ENCODE measurements around the gene FAM168A. TPM values are rescaled to one million over a fixed set of nuclear protein-coding genes. Genes with fewer than 3 reads are reported as not detected.

Gene FAM168A
- total and polyA plus RNA-seq, 4 donors, result 4.8 to 14.6 (median 9.1) TPM

DNA sequence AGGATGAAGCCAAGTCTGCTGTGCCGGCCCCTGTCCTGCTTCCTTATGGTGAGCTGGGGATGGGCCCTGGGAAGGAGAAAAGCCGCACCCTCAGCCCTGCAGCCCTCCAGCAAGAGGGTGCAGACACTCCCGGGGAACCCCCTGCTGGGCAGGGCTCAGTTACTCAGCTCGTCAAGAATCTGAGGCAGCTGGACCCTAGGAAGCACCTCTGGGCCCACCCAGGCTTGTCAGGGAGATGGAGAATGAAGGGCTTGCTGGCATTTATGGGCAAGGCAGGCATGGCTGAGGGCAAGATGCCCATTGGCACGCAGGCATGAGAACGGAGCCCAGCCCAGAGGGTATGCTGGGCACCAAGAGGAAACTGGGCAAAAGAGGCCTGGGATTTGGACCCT lies 208.8 kb downstream of the FAM168A start:
- H3K4me1 ChIP-seq (ENCODE audit: control insufficient read depth in 4 of 4, insufficient read depth in 4 of 4, low read length in 3 of 4), result peaks cover 0 to 8% (median 0%) of the 10 kb centered on the region in 4 donors

DNA sequence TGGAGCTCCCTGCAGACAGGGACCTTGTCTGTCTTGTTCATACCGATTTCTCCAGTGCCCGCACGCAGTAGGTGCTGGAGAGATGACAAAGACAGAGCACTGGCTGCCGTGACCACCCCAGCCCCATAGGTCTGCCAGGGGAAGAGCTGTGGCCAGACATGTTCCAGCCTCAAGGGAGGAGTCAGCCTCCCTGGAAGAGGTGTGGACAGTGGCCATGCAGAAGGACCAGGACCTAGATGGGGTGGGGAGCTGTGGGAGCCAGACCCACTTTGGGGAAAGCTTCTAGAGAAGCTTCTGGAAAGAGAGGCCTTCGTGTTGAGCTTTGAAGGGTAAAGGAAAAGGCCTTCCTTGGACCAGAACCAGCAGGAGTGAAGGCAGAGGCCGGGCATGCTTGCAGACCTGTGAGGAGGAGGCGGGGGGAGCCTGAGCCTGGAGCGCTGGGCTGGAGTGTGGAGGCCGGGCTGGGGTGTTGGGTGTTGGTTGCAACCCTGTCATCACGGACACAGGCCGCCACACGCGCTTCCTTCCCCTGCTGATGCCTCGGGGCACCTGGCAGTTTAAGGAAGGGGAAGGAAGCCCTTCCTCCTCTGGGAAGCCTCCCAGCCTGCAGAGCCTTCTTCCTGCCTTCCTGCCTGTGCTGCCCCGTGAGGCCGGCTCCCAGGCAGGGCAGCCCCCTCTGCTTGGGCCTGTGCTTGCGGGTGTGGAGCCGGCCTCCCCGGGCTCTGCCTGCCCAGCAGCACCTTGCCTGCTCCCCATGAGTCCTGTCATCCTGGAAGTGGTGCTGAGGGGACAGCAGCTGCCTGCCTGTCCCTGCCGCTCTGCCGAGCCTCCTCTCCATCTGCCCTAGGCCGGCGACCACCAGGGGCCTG lies 209.4 kb downstream of the FAM168A start:
- Histone ChIP-seq H3K36me3 (ENCODE audit: control insufficient read depth in 4 of 4, insufficient read depth in 3 of 4, low read depth in 1 of 4, low read length in 3 of 4) (no peaks in the 10 kb centered on the region), H3K9ac (ENCODE audit: low read depth in 1 of 2, low read length in 2 of 2) (no peak overlapping the region), H3K4me1 (ENCODE audit: control insufficient read depth in 4 of 4, insufficient read depth in 4 of 4, low read length in 3 of 4) (peaks cover 0 to 14% (median 0%) of the 10 kb centered on the region in 4 donors), H3K27ac (ENCODE audit: low read depth in 1 of 2, low read length in 2 of 2) (peak overlapping the region in 1 of 2 donors; percentile 50), H3K27me3 (ENCODE audit: control insufficient read depth in 4 of 4, insufficient read depth in 4 of 4, low read length in 3 of 4) (no peaks in the 10 kb centered on the region), H3K4me3 (ENCODE audit: low read depth in 1 of 3, low read length in 3 of 3) (no peak overlapping the region), H3K9me3 (ENCODE audit: control insufficient read depth in 4 of 4, low read length in 3 of 4) (no peaks in the 10 kb centered on the region)
- DNase-seq (ENCODE audit: low spot score), result no peak
- TF ChIP-seq REST (IDR thresholded peaks at IDR 0.05) (peak; percentile 22), GABPA (IDR thresholded peaks at IDR 0.05 in 1 of 2, conservative IDR thresholded peaks at IDR 0.05 in 1 of 2) (no peak)
- 81% methylated on average over 23 of the region's 23 CpGs for WGBS

More for the DNA sequence above, 208.8 kb downstream of the FAM168A start:
- Histone ChIP-seq H3K9ac (ENCODE audit: low read depth in 1 of 2, low read length in 2 of 2) (no peak overlapping the region), H3K4me3 (ENCODE audit: low read depth in 1 of 3, low read length in 3 of 3) (no peak overlapping the region), H3K27ac (ENCODE audit: low read depth in 1 of 2, low read length in 2 of 2) (no peak overlapping the region), H3K9me3 (ENCODE audit: control insufficient read depth in 4 of 4, low read length in 3 of 4) (no peaks in the 10 kb centered on the region), H3K27me3 (ENCODE audit: control insufficient read depth in 4 of 4, insufficient read depth in 4 of 4, low read length in 3 of 4) (no peaks in the 10 kb centered on the region), H3K36me3 (ENCODE audit: control insufficient read depth in 4 of 4, insufficient read depth in 3 of 4, low read depth in 1 of 4, low read length in 3 of 4) (no peaks in the 10 kb centered on the region)
- 93% methylated on average over 6 of the region's 6 CpGs for WGBS
- TF ChIP-seq EGR1 (IDR thresholded peaks at IDR 0.05; ENCODE audit: low read depth in 2 of 2), result no peak
- no peak for TF ChIP-seq GABPA (IDR thresholded peaks at IDR 0.05 in 1 of 2, conservative IDR thresholded peaks at IDR 0.05 in 1 of 2)
- no peak for TF ChIP-seq REST (IDR thresholded peaks at IDR 0.05)
- DNase-seq (ENCODE audit: low spot score), result no peak

DNA sequence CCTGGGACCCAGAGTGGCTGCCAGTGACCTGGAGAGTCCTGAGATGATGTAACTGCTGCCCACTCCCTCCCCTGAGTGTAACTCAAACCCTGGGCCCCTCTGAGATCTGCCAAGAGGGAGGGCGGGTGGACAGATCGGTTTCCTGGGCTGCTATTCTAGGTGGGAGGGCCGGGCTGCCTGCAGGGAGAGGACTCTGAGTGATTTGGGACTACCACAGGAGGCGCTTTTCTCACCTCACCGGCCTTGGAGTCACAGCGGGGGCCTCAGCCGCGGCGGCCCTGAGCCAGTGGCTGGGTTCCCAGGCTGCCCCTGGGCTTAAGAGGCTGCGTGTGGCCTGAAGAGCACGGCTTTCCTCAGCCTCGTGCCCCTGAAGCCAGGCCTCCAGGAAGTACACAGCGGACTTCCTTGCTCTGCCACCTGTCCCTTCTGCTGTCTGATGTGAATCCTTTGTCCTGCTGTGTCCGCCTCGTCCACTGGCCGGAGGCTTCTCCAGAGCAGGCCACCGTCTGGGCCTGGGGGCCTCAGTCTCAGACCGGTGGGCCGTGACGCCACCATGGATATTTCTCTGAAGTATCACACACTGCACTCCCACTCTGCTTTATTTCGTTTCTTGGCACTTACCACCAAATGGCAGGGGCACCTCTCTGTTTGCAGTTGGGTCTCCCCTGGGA lies 210.2 kb downstream of the FAM168A start:
- TF ChIP-seq FOXA2 (IDR thresholded peaks at IDR 0.05) (no peak), ATF3 (IDR thresholded peaks at IDR 0.05) (no peak), TAF1 (conservative IDR thresholded peaks at IDR 0.05) (no peak), GABPA (IDR thresholded peaks at IDR 0.05 in 1 of 2, conservative IDR thresholded peaks at IDR 0.05 in 1 of 2) (no peak), HNF4G (IDR thresholded peaks at IDR 0.05) (no peak), YY1 (IDR thresholded peaks at IDR 0.05) (no peak)
- TF ChIP-seq, protein P1, sequence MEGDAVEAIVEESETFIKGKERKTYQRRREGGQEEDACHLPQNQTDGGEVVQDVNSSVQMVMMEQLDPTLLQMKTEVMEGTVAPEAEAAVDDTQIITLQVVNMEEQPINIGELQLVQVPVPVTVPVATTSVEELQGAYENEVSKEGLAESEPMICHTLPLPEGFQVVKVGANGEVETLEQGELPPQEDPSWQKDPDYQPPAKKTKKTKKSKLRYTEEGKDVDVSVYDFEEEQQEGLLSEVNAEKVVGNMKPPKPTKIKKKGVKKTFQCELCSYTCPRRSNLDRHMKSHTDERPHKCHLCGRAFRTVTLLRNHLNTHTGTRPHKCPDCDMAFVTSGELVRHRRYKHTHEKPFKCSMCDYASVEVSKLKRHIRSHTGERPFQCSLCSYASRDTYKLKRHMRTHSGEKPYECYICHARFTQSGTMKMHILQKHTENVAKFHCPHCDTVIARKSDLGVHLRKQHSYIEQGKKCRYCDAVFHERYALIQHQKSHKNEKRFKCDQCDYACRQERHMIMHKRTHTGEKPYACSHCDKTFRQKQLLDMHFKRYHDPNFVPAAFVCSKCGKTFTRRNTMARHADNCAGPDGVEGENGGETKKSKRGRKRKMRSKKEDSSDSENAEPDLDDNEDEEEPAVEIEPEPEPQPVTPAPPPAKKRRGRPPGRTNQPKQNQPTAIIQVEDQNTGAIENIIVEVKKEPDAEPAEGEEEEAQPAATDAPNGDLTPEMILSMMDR (IDR thresholded peaks at IDR 0.05; ENCODE audit: low read depth, low read length, missing input control), result no peak
- Histone ChIP-seq H3K9me3 (ENCODE audit: control insufficient read depth in 4 of 4, low read length in 3 of 4) (no peaks in the 10 kb centered on the region), H3K27me3 (ENCODE audit: control insufficient read depth in 4 of 4, insufficient read depth in 4 of 4, low read length in 3 of 4) (no peaks in the 10 kb centered on the region), H3K4me3 (ENCODE audit: low read depth in 1 of 3, low read length in 3 of 3) (no peak overlapping the region), H3K27ac (ENCODE audit: low read depth in 1 of 2, low read length in 2 of 2) (peak overlapping the region; percentile 31 to 53), H3K9ac (ENCODE audit: low read depth in 1 of 2, low read length in 2 of 2) (no peak overlapping the region), H3K4me1 (ENCODE audit: control insufficient read depth in 4 of 4, insufficient read depth in 4 of 4, low read length in 3 of 4) (peaks cover 0 to 20% (median 0%) of the 10 kb centered on the region in 4 donors), H3K36me3 (ENCODE audit: control insufficient read depth in 4 of 4, insufficient read depth in 3 of 4, low read depth in 1 of 4, low read length in 3 of 4) (no peaks in the 10 kb centered on the region)
- no peak for DNase-seq (ENCODE audit: low spot score)
- WGBS, result 93% methylated on average over 21 of the region's 21 CpGs

Data from liver (tissue), 9 donors.